Mucosa of rectum (tissue), 2 donors: ENCODE data around the gene MGRN1.
A peak's percentile ranks its signal among the peaks of the same experiment; 100 is the strongest.

Experiments used
- H3K27ac ChIP-seq, 2 donors: one replicate each; pipeline ENCODE4 v1.7.0; 2013; ENCODE audit warnings: inconsistent platforms in 2 of 2, low read depth in 2 of 2, low read length in 2 of 2
- H3K27me3 ChIP-seq, 2 donors: one replicate each; pipeline ENCODE4 v1.7.0; 2013; ENCODE audit warnings: low read length in 2 of 2; ENCODE audit not compliant: control insufficient read depth in 2 of 2, insufficient read depth in 2 of 2
- H3K36me3 ChIP-seq, 2 donors: one replicate each; pipeline ENCODE4 v1.7.0; 2013; ENCODE audit warnings: low read length in 2 of 2; ENCODE audit not compliant: control insufficient read depth in 2 of 2, insufficient read depth in 2 of 2
- H3K4me1 ChIP-seq, 2 donors: one replicate each; pipeline ENCODE4 v1.7.0; 2013; ENCODE audit warnings: low read length in 2 of 2, mild to moderate bottlenecking in 1 of 2; ENCODE audit not compliant: control insufficient read depth in 2 of 2, insufficient read depth in 2 of 2
- H3K4me3 ChIP-seq, 2 donors: one replicate each; pipeline ENCODE4 v1.7.0; 2013; ENCODE audit warnings: low read length in 2 of 2
- H3K9ac ChIP-seq, 2 donors: one replicate each; pipeline ENCODE4 v1.7.0; 2013; ENCODE audit warnings: low read length in 2 of 2, low read depth in 1 of 2, mild to moderate bottlenecking in 1 of 2
- H3K9me3 ChIP-seq, 2 donors: one replicate each; pipeline ENCODE4 v1.7.0; 2013; ENCODE audit warnings: low read length in 2 of 2; ENCODE audit not compliant: control insufficient read depth in 2 of 2
- donor health status: healthy.
- donor health status: Normal muscosa, but diverticular disease.

MGRN1 gene

DNA sequence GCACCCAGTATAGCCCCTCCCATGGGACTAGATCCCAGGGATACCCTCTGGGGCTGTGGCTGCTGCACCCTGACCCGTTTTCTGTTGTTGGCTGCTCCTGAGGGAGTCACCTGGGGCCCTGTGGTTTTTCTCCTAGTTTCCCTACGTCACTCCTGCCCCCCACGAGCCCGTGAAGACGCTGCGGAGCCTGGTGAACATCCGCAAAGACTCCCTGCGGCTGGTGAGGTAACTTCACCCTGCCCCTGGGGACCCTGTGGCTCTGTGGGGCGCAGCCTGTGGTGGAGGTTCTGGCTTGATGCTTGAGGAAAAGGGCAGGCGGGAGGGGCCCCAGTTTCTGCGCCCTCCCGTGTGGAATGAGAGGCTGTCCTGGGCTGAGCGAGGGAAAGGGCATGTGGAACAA, 27.2 kb downstream of the MGRN1 start:
- Histone ChIP-seq H3K27me3 (no peaks in the 10 kb centered on the region), H3K36me3 (peaks cover 26 to 33% of the 10 kb centered on the region in 2 donors), H3K4me1 (peaks cover 13 to 17% of the 10 kb centered on the region in 2 donors), H3K4me3 (no peak overlapping the region), H3K27ac (no peak overlapping the region), H3K9me3 (no peaks in the 10 kb centered on the region), H3K9ac (no peak overlapping the region)

DNA sequence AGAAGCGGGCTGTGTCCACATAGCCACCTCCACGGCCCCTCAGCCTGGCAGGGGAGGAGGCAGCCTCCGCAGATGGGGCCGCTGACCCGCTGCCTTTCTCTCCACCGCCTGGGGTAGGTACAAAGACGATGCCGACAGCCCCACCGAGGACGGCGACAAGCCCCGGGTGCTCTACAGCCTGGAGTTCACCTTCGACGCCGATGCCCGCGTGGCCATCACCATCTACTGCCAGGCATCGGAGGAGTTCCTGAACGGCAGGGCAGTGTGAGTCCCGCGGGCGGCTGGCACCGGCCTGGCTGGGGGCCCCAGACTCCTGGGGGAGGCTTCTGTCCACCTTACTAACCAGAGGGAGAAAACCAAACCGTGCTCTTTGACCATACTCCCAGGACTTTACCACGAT, 27.9 kb downstream of the MGRN1 start:
- Histone ChIP-seq H3K9ac (no peak overlapping the region), H3K27me3 (no peaks in the 10 kb centered on the region), H3K4me1 (peaks cover 13 to 17% of the 10 kb centered on the region in 2 donors), H3K27ac (no peak overlapping the region), H3K4me3 (no peak overlapping the region), H3K36me3 (peaks cover 29 to 33% of the 10 kb centered on the region in 2 donors), H3K9me3 (no peaks in the 10 kb centered on the region)

DNA sequence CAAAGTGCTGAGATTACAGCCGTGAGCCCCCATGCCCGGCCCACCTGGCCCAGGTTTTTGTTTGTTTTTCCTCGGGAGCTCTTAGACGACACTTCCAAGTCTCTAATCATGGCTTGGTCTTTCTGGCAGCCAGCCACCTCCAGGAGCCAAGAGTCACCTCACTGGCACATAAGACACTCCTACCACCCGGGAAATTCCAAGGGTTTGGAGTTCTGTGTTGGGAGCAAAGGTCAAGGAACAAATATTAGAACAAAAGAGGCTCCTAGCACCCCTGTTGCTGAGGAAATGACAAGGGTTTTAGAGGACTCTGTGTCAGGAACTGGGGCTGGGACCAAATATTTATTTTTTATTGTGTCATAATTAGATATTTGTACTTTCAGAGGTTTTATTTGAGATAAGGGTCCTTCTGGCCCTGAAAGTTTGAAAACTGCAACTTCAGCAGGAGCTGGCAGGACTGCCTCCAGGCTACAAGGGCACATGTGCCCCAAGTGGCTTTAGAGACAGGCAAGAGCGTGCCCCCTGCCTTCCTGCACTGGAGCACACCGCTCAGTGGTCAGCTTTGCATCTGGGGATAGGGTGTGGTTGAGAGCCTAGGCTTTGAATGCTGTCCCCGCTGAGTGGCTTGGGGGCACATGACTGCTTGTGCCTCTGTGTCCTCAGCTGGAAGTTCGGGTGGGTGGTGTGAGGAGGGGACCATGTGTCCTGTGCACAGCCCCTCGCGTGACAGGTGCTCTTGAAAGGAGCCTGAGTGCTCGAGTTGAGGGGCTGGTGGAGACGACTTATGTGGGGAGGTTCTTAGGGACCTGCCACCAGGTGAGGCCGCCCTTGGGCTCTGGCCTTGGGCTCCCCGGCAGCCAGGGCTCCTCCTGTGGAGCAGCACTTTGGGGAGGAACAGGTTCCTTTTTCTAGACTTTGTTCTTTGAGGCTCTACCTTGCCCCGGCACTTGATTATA, 29.7 kb downstream of the MGRN1 start:
- peaks cover 13 to 17% of the 10 kb centered on the region in 2 donors for H3K4me1 ChIP-seq
- H3K4me3 ChIP-seq, result no peak overlapping the region
- no peaks in the 10 kb centered on the region for H3K9me3 ChIP-seq
- peak overlapping the region; percentile 65 to 70 for H3K27ac ChIP-seq
- H3K9ac ChIP-seq, result peak overlapping the region in 1 of 2 donors; percentile 40
- peaks cover 32 to 37% of the 10 kb centered on the region in 2 donors for H3K36me3 ChIP-seq
- H3K27me3 ChIP-seq, result no peaks in the 10 kb centered on the region

GRCh38 chr16:4654964-4655590, 30.5 kb downstream of the MGRN1 start:
- H3K9ac ChIP-seq, result no peak overlapping the region
- H3K27me3 ChIP-seq, result no peaks in the 10 kb centered on the region
- H3K4me3 ChIP-seq, result no peak overlapping the region
- H3K36me3 ChIP-seq, result peaks cover 36 to 37% of the 10 kb centered on the region in 2 donors
- no peaks in the 10 kb centered on the region for H3K9me3 ChIP-seq
- peak overlapping the region in 1 of 2 donors; percentile 70 for H3K27ac ChIP-seq
- H3K4me1 ChIP-seq, result peaks cover 13 to 17% of the 10 kb centered on the region in 2 donors

- H3K4me3 ChIP-seq, result no peak overlapping the region
- H3K36me3 ChIP-seq, result peaks cover 37 to 39% of the 10 kb centered on the region in 2 donors
- H3K9ac ChIP-seq, result no peak overlapping the region
- no peak overlapping the region for H3K27ac ChIP-seq
- H3K4me1 ChIP-seq, result peaks cover 13 to 17% of the 10 kb centered on the region in 2 donors
- H3K27me3 ChIP-seq, result no peaks in the 10 kb centered on the region
- H3K9me3 ChIP-seq, result no peaks in the 10 kb centered on the region
Measured at GRCh38 chr16:4655801-4656200, 31.2 kb downstream of the MGRN1 start.

DNA sequence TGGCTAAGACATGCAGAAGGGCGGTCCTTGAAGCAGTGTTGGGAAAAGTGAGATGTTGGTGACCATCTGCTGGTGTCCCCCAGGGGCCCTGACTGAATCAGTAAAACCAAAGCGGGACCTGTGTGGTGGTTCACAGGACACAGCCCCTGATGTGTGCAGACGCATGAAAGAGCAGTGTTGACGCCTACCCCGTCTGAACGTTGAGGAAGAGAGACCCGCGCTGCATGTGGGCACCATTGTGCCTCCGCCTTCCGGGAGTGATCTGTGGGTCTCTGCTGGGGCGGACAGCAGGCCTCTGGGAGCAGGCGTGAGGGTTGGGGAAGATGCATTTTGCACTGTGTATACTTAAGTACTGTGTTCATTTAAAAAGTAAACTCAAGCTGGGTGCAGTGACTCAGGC, 31.6 kb downstream of the MGRN1 start:
- Histone ChIP-seq H3K9me3 (no peaks in the 10 kb centered on the region), H3K4me1 (peaks cover 13 to 17% of the 10 kb centered on the region in 2 donors), H3K27me3 (no peaks in the 10 kb centered on the region), H3K27ac (no peak overlapping the region), H3K9ac (no peak overlapping the region), H3K4me3 (no peak overlapping the region), H3K36me3 (peaks cover 35 to 37% of the 10 kb centered on the region in 2 donors)

- H3K4me3 ChIP-seq, result no peak overlapping the region
- peaks cover 33 to 34% of the 10 kb centered on the region in 2 donors for H3K36me3 ChIP-seq
- peaks cover 13 to 17% of the 10 kb centered on the region in 2 donors for H3K4me1 ChIP-seq
- no peak overlapping the region for H3K27ac ChIP-seq
- no peaks in the 10 kb centered on the region for H3K27me3 ChIP-seq
- no peak overlapping the region for H3K9ac ChIP-seq
- H3K9me3 ChIP-seq, result no peaks in the 10 kb centered on the region
Measured at GRCh38 chr16:4656695-4657686, 32.4 kb downstream of the MGRN1 start.

- Histone ChIP-seq H3K4me1 (peaks cover 14 to 16% of the 10 kb centered on the region in 2 donors), H3K9me3 (no peaks in the 10 kb centered on the region), H3K9ac (no peak overlapping the region), H3K27me3 (no peaks in the 10 kb centered on the region), H3K4me3 (no peak overlapping the region), H3K27ac (no peak overlapping the region), H3K36me3 (peaks cover 24 to 27% of the 10 kb centered on the region in 2 donors)
Measured at GRCh38 chr16:4659363-4660353, 35.0 kb downstream of the MGRN1 start.
